OCI-LY7 (cell line): ENCODE results near the gene TEKT2. TPM values are rescaled to one million over a fixed set of nuclear protein-coding genes. Genes with fewer than 3 reads are reported as not detected.

ENCODE experiments used
- BruUV-seq: library from RNA; stranded (reverse); fragments of 400-500 nt; replicated peaks from 2 replicates; lab custom pipeline; 2021; lab: Mats Ljungman, UMichigan
- CTCF ChIA-PET: fragments of 300-600 bp; sonication (Branson Sonifier 250); formaldehyde crosslinking; loops from one replicate; lab custom pipeline; 2022; ENCODE audit warnings: antibody characterized with exemption; ENCODE audit not compliant: unreplicated experiment; lab: Charles Lee
- POLR2A ChIA-PET: fragments of 300-600 bp; sonication (Branson Sonifier 250); formaldehyde crosslinking; loops from one replicate; lab custom pipeline; 2022; ENCODE audit warnings: antibody characterized with exemption; lab: Charles Lee
- DNase-seq: peaks from one replicate; pipeline ENCODE4 v3.0.0-alpha.2; 2015; ENCODE audit warnings: low spot score
- H2AFZ ChIP-seq: fragments of 200-600 bp; sonication (generic), shearing (Covaris generic); 2 replicates; pipeline ENCODE4 v1.6.1; 2014; ENCODE audit warnings: mild to moderate bottlenecking, antibody characterized with exemption, low read length, moderate library complexity
- H3K27ac ChIP-seq: fragments of 200-600 bp; sonication (generic); 2 replicates; pipeline ENCODE4 v1.5.1; 2014; ENCODE audit warnings: mixed run types, low read depth, mild to moderate bottlenecking, moderate library complexity, low read length, inconsistent platforms; ENCODE audit not compliant: poor library complexity, severe bottlenecking
- H3K36me3 ChIP-seq: fragments of 200-600 bp; sonication (generic); 2 replicates; pipeline ENCODE4 v1.6.1; 2014; ENCODE audit warnings: mild to moderate bottlenecking, antibody characterized with exemption, low read length, moderate library complexity, mixed read lengths; ENCODE audit not compliant: insufficient read depth
- H3K4me1 ChIP-seq: fragments of 200-600 bp; sonication (generic); 2 replicates; pipeline ENCODE4 v1.5.1; 2014; ENCODE audit warnings: mild to moderate bottlenecking, low read length; ENCODE audit not compliant: insufficient read depth, poor library complexity, severe bottlenecking
- H3K4me2 ChIP-seq: fragments of 200-600 bp; sonication (generic); 2 replicates; pipeline ENCODE4 v1.6.1; 2014; ENCODE audit warnings: mild to moderate bottlenecking, low read length
- H3K4me3 ChIP-seq: fragments of 200-600 bp; sonication (generic); 2 replicates; pipeline ENCODE4 v1.5.1; 2014; ENCODE audit warnings: mild to moderate bottlenecking, low read depth, low read length; ENCODE audit not compliant: poor library complexity, severe bottlenecking
- H3K79me2 ChIP-seq: fragments of 200-600 bp; sonication (generic); 2 replicates; pipeline ENCODE4 v1.6.1; 2016; ENCODE audit warnings: low read depth, mild to moderate bottlenecking, low read length, moderate library complexity, mixed read lengths; ENCODE audit not compliant: insufficient read depth
- H3K9me2 ChIP-seq: fragments of 200-600 bp; sonication (generic); 2 replicates; pipeline ENCODE4 v1.6.1; 2016; ENCODE audit warnings: mild to moderate bottlenecking, low read length, mixed read lengths; ENCODE audit not compliant: insufficient read depth
- H3K9me3 ChIP-seq: fragments of 200-600 bp; sonication (generic); 2 replicates; pipeline ENCODE4 v1.6.1; 2014; ENCODE audit warnings: mild to moderate bottlenecking, mixed run types, low read length, mixed read lengths
- H4K20me1 ChIP-seq: fragments of 200-600 bp; sonication (generic); 2 replicates; pipeline ENCODE4 v1.6.1; 2014; ENCODE audit warnings: mild to moderate bottlenecking, antibody characterized with exemption, low read length, moderate library complexity, mixed read lengths; ENCODE audit not compliant: insufficient read depth
- CTCF ChIP-seq: fragments of 200-600 bp; sonication (generic); conservative IDR thresholded peaks from 2 replicates; pipeline ENCODE4 v1.5.1; 2014; ENCODE audit warnings: mild to moderate bottlenecking, antibody characterized with exemption, low read length, moderate library complexity, mixed read lengths
- EZH2phosphoT487 ChIP-seq: fragments of 200-600 bp; sonication (generic); IDR thresholded peaks from 2 replicates; pipeline ENCODE4 v1.6.1; 2018; ENCODE audit warnings: low read depth, borderline replicate concordance, mild to moderate bottlenecking, mixed run types, antibody characterized with exemption, low read length, moderate library complexity, mixed read lengths
- intact Hi-C: fragments of 100-400 bp; cut with micrococcal nuclease; formaldehyde crosslinking; loops from one replicate; pipeline ENCODE4 v1.10.0; 2022; ENCODE audit not compliant: unreplicated experiment
- total RNA-seq, 2 experiments: library from RNA; depleted of rRNA in 1 of 2; stranded (reverse); fragments of >200 nt in 1 of 2; shearing (Covaris generic) in 1 of 2; gene quantifications; 2 replicates each; pipeline ENCODE4 v1.2.3, GENCODE V29; 2014 to 2022

The TEKT2 gene
- total RNA-seq, 2 experiments from 2014 or later, result not detected

- no peak overlapping the region for H2AFZ ChIP-seq
- intact Hi-C loops, result no loop called here
- H3K4me3 ChIP-seq, result no peak overlapping the region
- POLR2A ChIA-PET, result no interaction called here
- TF ChIP-seq EZH2phosphoT487, result no peak
- TF ChIP-seq CTCF, result no peak
- H3K9me3 ChIP-seq, result no peaks in the 10 kb centered on the region
- no peak overlapping the region for H3K27ac ChIP-seq
- H3K79me2 ChIP-seq, result peaks cover 8% of the 10 kb centered on the region; the same call in 1 of the 2 replicates
- H3K9me2 ChIP-seq, result no peaks in the 10 kb centered on the region
- no TSS peak for BruUV-seq
- no peak overlapping the region for H3K4me2 ChIP-seq
- H3K4me1 ChIP-seq, result no peaks in the 10 kb centered on the region
- CTCF ChIA-PET, result no interaction called here
- DNase-seq, result no peak
- no peaks in the 10 kb centered on the region for H4K20me1 ChIP-seq
- peaks cover 54% of the 10 kb centered on the region for H3K36me3 ChIP-seq
These were observed 53.9 kb downstream of the TEKT2 start for GRCh38 chr1:36137776-36138175.

Other genes starting within 250 kb of the TEKT2 start
- 5.8 and 8.1 TPM in 2 replicates for gene AGO1, start 200.9 kb upstream of the TEKT2 start, total RNA-seq (2014; rRNA removed; shearing (Covaris generic))
- gene AGO1, start 200.9 kb upstream of the TEKT2 start, total RNA-seq (2022), result 20.6 and 20.9 TPM in 2 replicates
- gene AGO3, start 153.0 kb upstream of the TEKT2 start, total RNA-seq (2014; rRNA removed; shearing (Covaris generic)), result 22.5 and 25.1 TPM in 2 replicates
- 38.4 and 42.0 TPM in 2 replicates for gene AGO3, start 153.0 kb upstream of the TEKT2 start, total RNA-seq (2022)
- gene ADPRS, start 4.8 kb downstream of the TEKT2 start, total RNA-seq (2014; rRNA removed; shearing (Covaris generic)), result 42.3 and 44.3 TPM in 2 replicates
- gene ADPRS, start 4.8 kb downstream of the TEKT2 start, total RNA-seq (2022), result 27.6 and 29.3 TPM in 2 replicates
- not detected in 2 replicates for gene COL8A2, start 41.1 kb downstream of the TEKT2 start, total RNA-seq (2014; rRNA removed; shearing (Covaris generic))
- not detected in 2 replicates for gene COL8A2, start 41.1 kb downstream of the TEKT2 start, total RNA-seq (2022)
- gene TRAPPC3, start 65.4 kb downstream of the TEKT2 start, total RNA-seq (2014; rRNA removed; shearing (Covaris generic)), result 50.3 and 71.0 TPM in 2 replicates
- 55.4 and 60.4 TPM in 2 replicates for gene TRAPPC3, start 65.4 kb downstream of the TEKT2 start, total RNA-seq (2022)
- 55.1 and 61.2 TPM in 2 replicates for gene MAP7D1, start 72.1 kb downstream of the TEKT2 start, total RNA-seq (2014; rRNA removed; shearing (Covaris generic))
- gene MAP7D1, start 72.1 kb downstream of the TEKT2 start, total RNA-seq (2022), result 94.7 and 101 TPM in 2 replicates
- gene THRAP3, start 140.3 kb downstream of the TEKT2 start, total RNA-seq (2014; rRNA removed; shearing (Covaris generic)), result 76.1 and 98.7 TPM in 2 replicates
- gene THRAP3, start 140.3 kb downstream of the TEKT2 start, total RNA-seq (2022), result 131 and 132 TPM in 2 replicates
- gene SH3D21, start 222.3 kb downstream of the TEKT2 start, total RNA-seq (2014; rRNA removed; shearing (Covaris generic)), result 15.2 and 16.4 TPM in 2 replicates
- 10.6 and 16.7 TPM in 2 replicates for gene SH3D21, start 222.3 kb downstream of the TEKT2 start, total RNA-seq (2022)
- gene EVA1B, start 239.6 kb downstream of the TEKT2 start, total RNA-seq (2014; rRNA removed; shearing (Covaris generic)), result 0.57 and 2.0 TPM in 2 replicates
- gene EVA1B, start 239.6 kb downstream of the TEKT2 start, total RNA-seq (2022), result 0.84 and 0.96 TPM in 2 replicates